HG03432 (cell line): Measurements from ENCODE around the gene USH1G.
"Not testable (repeated sequence)": the region's sequence is repeated elsewhere in the genome, so short reads cannot be mapped to it uniquely, and the experiment has no call there.

Experiments
- ATAC-seq: cut with Tn5 transposase; IDR thresholded peaks from one replicate; pipeline ENCODE4 v1.9.1; 2021; ENCODE audit warnings: mild to moderate bottlenecking, moderate library complexity; ENCODE audit not compliant: unreplicated experiment

The USH1G gene

DNA sequence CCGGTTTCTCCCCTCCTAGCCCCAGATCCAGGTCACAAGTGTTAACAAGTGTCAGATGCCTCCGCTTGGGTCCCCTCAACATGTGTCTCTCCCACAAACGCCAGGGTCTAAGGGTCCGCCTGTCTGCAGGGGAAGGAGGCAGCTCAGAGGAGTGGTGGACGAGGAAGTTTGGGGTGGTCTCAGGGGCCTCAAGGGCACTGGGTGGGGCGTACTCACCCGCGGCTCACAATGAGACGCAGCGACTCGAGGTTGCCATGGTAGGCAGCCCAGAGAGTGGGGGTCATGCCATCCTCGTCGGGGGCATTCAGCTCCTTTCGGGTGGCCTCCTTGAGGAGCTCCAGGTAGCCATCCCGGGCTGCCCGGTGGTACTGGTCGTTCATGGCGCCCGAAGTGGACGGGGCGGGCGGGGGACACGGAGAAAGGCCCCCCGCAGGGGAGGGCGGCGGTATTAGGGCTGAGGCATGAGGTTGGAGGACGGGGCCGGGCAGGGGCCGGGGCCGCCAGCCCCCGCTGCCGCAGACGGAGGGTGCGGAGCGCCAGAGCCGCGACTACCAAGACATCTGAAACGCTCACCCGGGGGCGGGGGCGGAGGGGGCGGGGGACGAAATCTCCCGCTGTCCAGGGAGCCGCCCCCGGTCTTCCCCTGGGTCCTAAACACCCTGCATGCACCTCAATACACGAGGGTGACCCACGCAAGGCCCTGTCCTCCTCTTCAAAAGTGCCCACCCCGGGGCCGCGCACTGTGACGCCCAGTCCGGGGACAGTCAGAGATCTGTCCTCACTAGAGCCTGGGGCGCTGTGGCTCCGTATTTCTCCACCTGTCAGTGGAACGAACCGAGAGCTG is at the start of gene USH1G:
Gene USH1G (minus strand): TSS at position 562 of the 844 bp plus-strand sequence. CDS start 182 bp downstream, at position 380.
- ATAC-seq: no peak

DNA sequence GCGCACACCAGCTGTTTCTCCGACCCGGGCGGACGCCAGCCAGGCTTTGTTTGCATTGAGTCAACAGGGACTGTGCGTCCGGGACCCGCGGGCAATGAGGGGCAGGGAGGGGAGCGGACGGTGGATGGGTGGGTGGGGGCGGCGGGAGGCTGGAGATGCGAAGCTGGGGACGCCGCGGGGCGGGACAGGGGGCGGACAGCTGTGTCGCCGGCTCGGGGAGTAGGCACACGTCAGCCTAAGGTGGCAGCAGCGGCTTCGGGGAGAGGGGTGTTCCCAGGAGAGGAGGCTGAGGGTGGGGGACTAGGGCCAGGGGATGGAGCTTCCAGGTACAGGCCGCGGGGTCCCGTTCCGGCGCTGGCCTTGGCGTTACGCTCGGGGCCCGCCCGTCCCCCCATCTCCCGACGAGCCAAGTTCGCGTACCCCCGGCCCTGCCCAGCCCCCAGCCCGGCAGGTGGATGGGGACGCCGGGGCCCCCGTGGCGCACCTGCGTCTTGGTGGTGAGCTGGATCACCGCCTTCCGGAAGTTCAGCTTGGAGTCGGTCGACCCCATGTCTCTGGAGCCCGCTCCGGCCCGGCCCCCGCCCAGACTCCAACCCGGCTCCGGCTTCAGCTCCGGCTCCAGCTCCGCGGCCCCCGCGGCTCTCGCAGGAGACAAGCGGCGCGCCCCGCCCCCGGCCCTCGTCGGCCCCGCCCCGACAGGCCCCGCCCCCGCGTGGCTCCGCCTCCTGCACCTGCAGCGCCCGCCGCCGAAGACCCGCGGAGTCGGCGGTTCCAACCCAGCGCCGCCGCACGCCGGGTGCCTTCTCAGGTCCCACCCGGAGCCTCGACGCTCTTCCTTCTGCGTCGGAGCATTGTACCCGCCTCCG is 49.3 kb upstream of the USH1G start, which contains the start of gene HID1:
Gene HID1 (minus strand): TSS at position 653 of the 866 bp plus-strand sequence. CDS start 103 bp downstream, at position 550.
- ATAC-seq: no peak

DNA sequence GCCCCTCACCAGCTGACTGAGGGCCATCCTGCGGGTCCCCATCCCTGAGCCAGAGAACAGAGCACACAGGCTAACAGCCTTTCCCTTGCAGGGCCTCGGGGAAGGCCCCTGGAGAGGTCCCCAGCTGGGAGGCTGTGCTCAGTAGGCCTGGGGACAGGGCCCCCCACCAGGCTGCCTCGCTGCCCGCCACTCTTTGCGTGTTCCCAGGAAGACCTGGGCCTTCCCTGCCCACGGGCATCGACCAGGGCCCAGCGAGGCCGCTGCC is 48.7 kb upstream of the USH1G start:
- no peak for ATAC-seq

- ATAC-seq: no peak
Observed at GRCh38 chr17:74971069-74971841, 48.2 kb upstream of the USH1G start.

GRCh38 chr17:74970395-74970794 is 47.3 kb upstream of the USH1G start:
- ATAC-seq: no peak

DNA sequence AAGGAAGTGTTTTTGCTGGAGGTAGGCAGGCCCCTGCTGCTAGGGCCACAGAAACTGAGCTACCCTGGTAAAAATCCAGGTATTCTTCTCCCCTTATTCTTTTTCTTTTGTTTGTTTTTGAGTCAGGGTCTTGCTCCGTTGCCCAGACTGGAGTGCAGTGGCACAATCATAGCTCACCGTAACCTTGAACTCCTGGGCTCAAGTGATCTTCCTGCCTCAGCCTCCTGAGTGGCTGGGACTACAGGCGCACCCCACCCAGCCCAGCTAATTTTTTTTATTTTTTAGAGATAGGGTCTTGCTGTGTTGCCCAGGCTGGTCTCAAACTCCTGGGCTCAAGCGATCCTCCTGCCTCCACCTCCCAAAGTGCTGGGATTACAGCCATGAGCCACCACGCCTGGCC is 46.4 kb upstream of the USH1G start:
- not testable (repeated sequence) for ATAC-seq

GRCh38 chr17:74968361-74968780 is 45.3 kb upstream of the USH1G start:
- ATAC-seq: no peak

DNA sequence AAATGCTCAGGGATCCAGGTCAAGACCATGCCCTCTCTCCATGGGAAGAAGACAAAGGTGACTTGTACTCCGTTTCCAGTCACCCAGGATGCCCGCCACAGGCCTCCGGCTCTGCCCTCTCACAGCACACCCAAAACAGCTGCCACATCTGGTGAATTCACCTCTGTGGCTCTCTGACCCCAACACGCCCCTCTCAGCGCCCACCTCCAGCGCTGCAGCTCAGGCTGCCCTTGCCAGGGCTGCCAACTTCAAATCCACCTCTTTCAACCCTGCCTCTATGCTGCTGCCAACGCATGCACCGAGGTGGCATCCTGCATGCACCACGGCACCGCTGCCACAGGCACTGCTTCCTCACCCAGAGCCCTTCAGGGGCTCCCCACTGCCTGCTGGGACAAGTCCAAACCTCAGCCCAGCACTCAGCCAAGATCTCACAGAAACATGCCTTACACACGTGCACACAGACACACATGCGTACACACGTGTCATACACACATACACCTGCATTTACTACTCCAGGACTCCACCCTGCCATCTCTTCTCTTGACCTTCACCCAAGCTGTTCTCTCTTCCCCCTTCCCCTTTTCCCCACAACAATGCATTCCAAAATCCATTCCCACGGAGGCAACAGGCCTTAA is 42.0 kb upstream of the USH1G start:
- ATAC-seq: no peak

GRCh38 chr17:74964246-74964761 is 41.2 kb upstream of the USH1G start:
- no peak for ATAC-seq

DNA sequence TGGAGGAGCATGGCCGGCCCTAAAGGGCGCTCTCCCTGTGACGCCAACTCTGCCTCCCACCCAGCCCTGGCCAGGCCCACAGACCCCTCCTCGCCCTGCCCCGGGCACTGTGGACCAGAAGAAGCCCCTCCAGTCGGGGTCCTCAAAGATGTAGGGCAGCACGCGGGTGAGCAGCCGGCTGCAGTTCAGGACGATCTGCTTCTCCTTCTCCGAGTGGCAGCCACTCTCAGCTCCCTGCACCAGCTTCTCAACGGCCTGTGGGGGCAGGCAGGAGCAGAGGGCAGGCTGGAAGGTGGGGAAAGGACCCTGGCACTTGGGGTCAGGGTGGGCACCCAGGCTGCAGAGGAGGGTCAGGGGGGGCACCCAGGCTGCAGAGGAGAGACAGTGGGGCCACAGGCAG is 40.6 kb upstream of the USH1G start:
- no peak for ATAC-seq

GRCh38 chr17:74962622-74963394 is 39.8 kb upstream of the USH1G start:
- ATAC-seq: no peak

GRCh38 chr17:74961657-74962350 is 38.7 kb upstream of the USH1G start:
- no peak for ATAC-seq

- ATAC-seq: no peak
Observed at GRCh38 chr17:74960570-74961342, 37.7 kb upstream of the USH1G start.

GRCh38 chr17:74959826-74960515 is 36.9 kb upstream of the USH1G start:
- ATAC-seq: no peak

DNA sequence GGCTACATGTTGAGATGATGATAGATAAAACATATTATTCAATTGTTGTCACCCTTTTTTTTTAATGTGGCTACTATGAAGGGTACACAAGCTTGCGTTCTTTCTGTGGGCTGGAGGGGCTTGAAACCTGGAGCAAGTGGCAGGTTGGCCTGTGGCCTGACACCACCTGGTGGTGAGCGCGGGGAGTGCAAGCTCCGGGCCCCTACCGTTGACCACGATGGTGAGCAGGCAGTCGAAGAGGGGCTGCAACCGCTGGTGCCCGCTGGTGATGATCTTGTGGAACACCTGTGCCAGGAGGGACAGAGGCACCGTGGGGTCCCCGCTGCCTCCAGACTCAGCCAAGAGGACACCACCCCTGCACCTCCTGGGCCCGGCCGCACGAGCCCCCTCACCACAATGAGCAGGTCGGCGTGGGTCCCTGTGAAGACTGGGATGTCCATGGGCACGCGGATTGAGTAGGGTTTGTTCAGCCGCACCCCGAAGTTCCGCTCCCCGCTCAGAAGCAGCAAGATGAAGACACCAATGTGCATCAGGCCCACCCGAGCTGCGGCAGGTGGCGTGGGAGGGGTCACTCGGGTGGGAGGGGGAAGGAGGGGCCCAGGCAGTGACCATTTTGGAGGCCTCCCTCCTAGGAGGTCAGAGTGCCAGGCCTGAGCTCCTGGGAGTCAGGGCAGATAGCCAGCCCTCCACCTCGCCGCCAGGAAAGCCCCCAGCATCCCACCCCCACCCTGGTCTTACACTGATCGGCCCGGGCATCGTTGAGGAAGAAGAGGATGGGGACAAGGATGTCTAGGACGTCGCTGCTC is 35.1 kb upstream of the USH1G start:
- no peak for ATAC-seq

DNA sequence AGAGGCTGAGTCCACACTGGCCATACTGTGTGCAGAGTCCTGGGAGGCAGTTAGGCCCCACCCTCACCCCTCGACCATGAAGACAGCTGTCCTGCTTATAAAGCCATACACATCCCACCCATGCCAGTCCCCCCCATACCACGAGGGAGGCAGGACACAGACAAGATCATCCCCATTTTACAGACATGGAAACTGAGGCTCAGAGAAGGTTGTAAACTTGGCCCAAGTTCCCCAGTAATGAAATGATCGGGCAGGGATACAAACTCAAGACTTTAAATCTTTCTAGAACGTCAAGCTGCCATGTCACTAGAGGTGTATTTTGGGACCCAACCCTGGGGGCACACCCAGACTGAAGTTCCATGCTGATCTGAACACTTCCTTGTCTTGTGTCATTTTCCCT is 33.0 kb upstream of the USH1G start:
- ATAC-seq: no peak
